K562 (cell line): ENCODE data around the gene AAMP. TPM values are rescaled to one million over a fixed set of nuclear protein-coding genes. Genes with fewer than 3 reads are reported as not detected.

Experiments
- ATAC-seq: fragments of 200-7000 bp; cut with Tn5 transposase; 3 replicates; pipeline ENCODE4 v1.9.1; 2020; ENCODE audit warnings: moderate library complexity
- BruUV-seq: library from RNA; stranded (reverse); fragments of 400-500 nt; replicated peaks from 2 replicates; lab custom pipeline; 2021; lab: Mats Ljungman, UMichigan
- CTCF ChIA-PET: fragments of 300-600 bp; formaldehyde crosslinking; extraction: SDS; loops from one replicate; lab custom pipeline; 2021; ENCODE audit warnings: low intra/inter-chr PET ratio; lab: Yijun Ruan, JAX
- POLR2A ChIA-PET: fragments of 300-600, 350-650 bp; sonication (Branson Sonifier 250); formaldehyde crosslinking; extraction: SDS; loops from one replicate; lab custom pipeline; 2021; ENCODE audit warnings: antibody characterized with exemption, inconsistent platforms; lab: Yijun Ruan, JAX
- DNase-seq, 4 experiments: peaks; one replicate each; pipeline versions ENCODE4 v3.0.0 to v3.0.0-alpha.2; 2011 to 2018; ENCODE audit warnings: low spot score in 3 of 4, mixed read lengths in 3 of 4; ENCODE audit errors: extremely low read depth in 1 of 4
- FAIRE-seq: peaks from 2 replicates; lab custom pipeline; 2011; peaks lifted over from hg19 to GRCh38; lab: Jason Lieb, UNC
- H2AFZ ChIP-seq: 2 replicates; pipeline ENCODE4 v1.6.0; 2011; ENCODE audit warnings: low read depth, low read length, control low read depth, inconsistent platforms
- H3K27ac ChIP-seq: fragments of 200-600 bp; 3 replicates; pipeline ENCODE4 v1.8.0; 2011; ENCODE audit warnings: low read depth, mild to moderate bottlenecking, control low read depth, inconsistent platforms, low read length, moderate library complexity, mixed read lengths; ENCODE audit errors: extremely low read depth
- H3K27me3 ChIP-seq, 2 experiments: fragments of 300-600 bp in 1 of 2; 2 replicates in 1 of 2; 3 replicates in 1 of 2; pipeline versions ENCODE4 v1.6.0 to v1.8.0; 2011; ENCODE audit warnings: inconsistent platforms in 2 of 2, low read length in 2 of 2, mild to moderate bottlenecking in 1 of 2, mixed read lengths in 1 of 2, moderate library complexity in 1 of 2; ENCODE audit not compliant: control insufficient read depth in 2 of 2, insufficient read depth in 2 of 2
- H3K36me3 ChIP-seq: fragments of 300-600 bp; 3 replicates; pipeline ENCODE4 v1.8.0; 2011; ENCODE audit warnings: mild to moderate bottlenecking, low read length, inconsistent platforms; ENCODE audit not compliant: control insufficient read depth, insufficient read depth
- H3K4me1 ChIP-seq, 2 experiments: fragments of 200-600 bp in 1 of 2; replicated peaks in 1 of 2; 2 replicates in 1 of 2; 3 replicates in 1 of 2; pipeline versions ENCODE4 v1.5.1 to v1.8.0; 2011; ENCODE audit warnings: inconsistent platforms in 2 of 2, low read length in 2 of 2, mild to moderate bottlenecking in 1 of 2, mixed read lengths in 1 of 2, moderate library complexity in 1 of 2; ENCODE audit not compliant: control insufficient read depth in 2 of 2, insufficient read depth in 2 of 2
- H3K4me2 ChIP-seq: 2 replicates; pipeline ENCODE4 v1.6.1; 2011; ENCODE audit warnings: low read length, control low read depth, inconsistent platforms, mixed read lengths; ENCODE audit not compliant: insufficient read depth
- H3K4me3 ChIP-seq: fragments of 200-600 bp; sonication (generic), shearing (Covaris generic); 2 replicates; pipeline ENCODE4 v1.5.1; 2016; ENCODE audit warnings: control low read depth, inconsistent platforms
- H3K79me2 ChIP-seq: fragments of 200-600 bp; 3 replicates; pipeline ENCODE4 v1.8.0; 2011; ENCODE audit warnings: low read length, inconsistent platforms; ENCODE audit not compliant: control insufficient read depth, insufficient read depth
- H3K9ac ChIP-seq, 2 experiments: 2 replicates each; pipeline versions ENCODE4 v1.6.0 to v1.6.1; 2011; ENCODE audit warnings: low read depth in 2 of 2, low read length in 2 of 2, control low read depth in 1 of 2, inconsistent platforms in 1 of 2, mild to moderate bottlenecking in 1 of 2, mixed read lengths in 1 of 2; ENCODE audit not compliant: insufficient read depth in 1 of 2
- H3K9me1 ChIP-seq: one replicate; pipeline ENCODE4 v1.6.0; 2011; ENCODE audit warnings: inconsistent platforms, mild to moderate bottlenecking, low read length, moderate library complexity; ENCODE audit not compliant: control insufficient read depth, insufficient read depth
- H3K9me3 ChIP-seq: replicated peaks from 2 replicates; pipeline ENCODE4 v1.5.1; 2011; ENCODE audit warnings: low read depth, low read length, inconsistent platforms; ENCODE audit not compliant: control insufficient read depth, insufficient read depth
- H4K20me1 ChIP-seq: replicated peaks from 2 replicates; pipeline ENCODE4 v1.6.1; 2011; ENCODE audit warnings: low read length, inconsistent platforms, mixed read lengths; ENCODE audit not compliant: control insufficient read depth, insufficient read depth
- CHD4 ChIP-seq: fragments of 200-600 bp; sonication (generic); IDR thresholded peaks from 3 replicates; pipeline ENCODE4 v1.6.1; 2012; ENCODE audit warnings: low read depth, mild to moderate bottlenecking, mixed read lengths, low read length, inconsistent platforms; ENCODE audit not compliant: insufficient read depth, insufficient replicate concordance, poor library complexity, severe bottlenecking
- CREB3 ChIP-seq: fragments of 450-650 bp; conservative IDR thresholded peaks from 2 replicates; pipeline ENCODE4 v1.6.1; 2016; ENCODE audit warnings: missing genetic modification characterization, low read depth, mild to moderate bottlenecking, missing compliant biosample characterization, moderate library complexity
- ESRRB ChIP-seq: fragments of 250-450 bp; sonication (Bioruptor Pico); IDR thresholded peaks from 2 replicates; pipeline ENCODE4 v1.5.0; 2020; ENCODE audit warnings: mild to moderate bottlenecking, moderate library complexity, borderline replicate concordance
- ILF3 ChIP-seq: fragments of 450-650 bp; IDR thresholded peaks from 2 replicates; pipeline ENCODE4 v1.6.1; 2018; ENCODE audit warnings: antibody characterized with exemption, mild to moderate bottlenecking, moderate library complexity, borderline replicate concordance
- MAFF ChIP-seq: IDR thresholded peaks from 2 replicates; pipeline ENCODE4 v1.6.1; 2012; ENCODE audit warnings: low read length, improper control_type of control experiment
- NFATC3 ChIP-seq: fragments of 450-650 bp; IDR thresholded peaks from 2 replicates; pipeline ENCODE4 v1.6.1; 2017; ENCODE audit warnings: mild to moderate bottlenecking
- RBM14 ChIP-seq: fragments of 200-400 bp; formaldehyde crosslinking; IDR thresholded peaks from 2 replicates; pipeline ENCODE4 v1.6.1; 2018; ENCODE audit warnings: low read depth, mild to moderate bottlenecking, low read length, moderate library complexity, borderline replicate concordance; ENCODE audit not compliant: insufficient read depth
- TOE1 ChIP-seq, 2 experiments: fragments of 450-650 bp in 1 of 2; sonication (generic) in 1 of 2; formaldehyde crosslinking in 1 of 2; IDR thresholded peaks; 2 replicates each; pipeline versions ENCODE4 v1.7.1 to v1.8.0; 2016 to 2022; ENCODE audit warnings: borderline replicate concordance in 2 of 2, mild to moderate bottlenecking in 2 of 2, antibody characterized with exemption in 1 of 2, inconsistent platforms in 1 of 2, low read depth in 1 of 2, missing genetic modification reagents in 1 of 2, moderate library complexity in 1 of 2
- ZNF263 ChIP-seq: sonication (generic); formaldehyde crosslinking; IDR thresholded peaks from 2 replicates; pipeline ENCODE4 v1.8.0; 2022; ENCODE audit warnings: mild to moderate bottlenecking, missing genetic modification reagents, borderline replicate concordance
- WGBS: fragments of 100-300 bp; shearing (Covaris generic); methylation state at CpG from one replicate; pipeline ENCODE4 v1.1.6; 2016; ENCODE audit warnings: low coverage, mixed read lengths; ENCODE audit not compliant: insufficient coverage; ENCODE audit errors: missing lambda C conversion rate; 5-methylcytosine and 5-hydroxymethylcytosine counted together
- in situ Hi-C: fragments of 300-500 bp; cut with MboI; formaldehyde crosslinking; loops from 4 replicates; pipeline ENCODE4 v1.15.0; 2018; ENCODE audit warnings: inconsistent platforms, mixed read lengths
- intact Hi-C: fragments of 100-400 bp; cut with micrococcal nuclease; formaldehyde crosslinking; loops from 2 replicates; pipeline ENCODE4 v1.14.2; 2022
- polyA plus RNA-seq, 8 experiments: library from polyadenylated mRNA; depleted of rRNA in 4 of 8; stranded (reverse) in 5 of 8; unstranded in 3 of 8; fragments of >200 nt; fragmentation: Nextera tagmentation in 2 of 8; fragmentation: Illumina TruSeq in 1 of 8; extraction: Ambion mirVana in 2 of 8; extraction: Trizol in 1 of 8; gene quantifications; 2 replicates each; pipeline versions ENCODE4 v1.2.1 to v1.2.3, GENCODE V29; 2011 to 2014; ENCODE audit warnings: inconsistent platforms in 1 of 8, missing spikeins in 1 of 8
- total RNA-seq, 7 experiments: library from RNA; depleted of rRNA in 6 of 7; stranded (reverse); fragments of >200 nt in 6 of 7; fragmentation: Illumina TruSeq in 2 of 7; extraction: Trizol in 2 of 7; gene quantifications; 2 replicates each; pipeline versions ENCODE4 v1.2.1 to v1.2.3, GENCODE V29; 2011 to 2021; ENCODE audit warnings: low replicate concordance in 1 of 7
- TF ChIP-seq, protein P1 (sequence below): fragments of 250-450 bp; sonication (Bioruptor Pico); IDR thresholded peaks from 2 replicates; pipeline ENCODE4 v1.8.0; 2022; ENCODE audit warnings: moderate library complexity, mild to moderate bottlenecking, inconsistent platforms
- TF ChIP-seq, protein P2 (sequence below): fragments of 200-800 bp; sonication (Bioruptor generic); IDR thresholded peaks from 2 replicates; pipeline ENCODE4 v1.6.1; 2017; ENCODE audit warnings: missing genetic modification characterization, missing compliant biosample characterization

AAMP gene
- total and polyA plus RNA-seq, 9 of the 15 experiments (the other 6 are each of a cell fraction or from before 2014, with no cell fraction given) = 5.7 to 197 (median 94.1) TPM

GRCh38 chr2:218259099-218259961 lies 10.6 kb downstream of the AAMP start:
- Histone ChIP-seq H3K4me3 (no peak overlapping the region), H3K36me3 (peaks cover 15% of the 10 kb centered on the region; the same call in 1 of the 3 replicates), H3K79me2 (no peaks in the 10 kb centered on the region), H3K9ac (0 out of 4 replicates have a peak overlapping the region, but pooled peaks of 1 of the 2 experiments have one; percentile 60), H3K27me3 (no peaks in the 10 kb centered on the region), H3K4me2 (no peak overlapping the region), H4K20me1 (no peaks in the 10 kb centered on the region), H3K9me3 (no peaks in the 10 kb centered on the region), H3K27ac (no peak overlapping the region), H3K4me1 (peaks cover 3 to 13% of the 10 kb centered on the region in 2 experiments; a peak in 4 of 5 replicates), H2AFZ (no peak overlapping the region), H3K9me1 (no peaks in the 10 kb centered on the region)
- WGBS = 52% methylated on average over 7 of the region's 15 CpGs
- intact Hi-C loops = loop anchor here (5.0 kb wide), 1 partner anchor 92 kb away; the partner anchor contains the start of gene CXCR1
- ChIA-PET CTCF (no interaction called here), POLR2A (interaction anchor here (0.6 to 0.9 kb wide), 3 partner anchors 11 to 530 kb away, joined by 3 read pairs; partner anchors contain the start of gene AAMP)
- no peak for TF ChIP-seq ESRRB (CRISPR knock-in tag)
- TF ChIP-seq, protein P1, sequence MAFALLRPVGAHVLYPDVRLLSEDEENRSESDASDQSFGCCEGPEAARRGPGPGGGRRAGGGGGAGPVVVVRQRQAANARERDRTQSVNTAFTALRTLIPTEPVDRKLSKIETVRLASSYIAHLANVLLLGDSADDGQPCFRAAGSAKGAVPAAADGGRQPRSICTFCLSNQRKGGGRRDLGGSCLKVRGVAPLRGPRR (CRISPR knock-in tag) = no peak
- no peak for TF ChIP-seq TOE1 (IDR thresholded peaks at IDR 0.05; ENCODE audit: borderline replicate concordance)
- no peak for TF ChIP-seq TOE1 (CRISPR knock-in tag; IDR thresholded peaks at IDR 0.05; ENCODE audit: borderline replicate concordance, low read depth)
- TF ChIP-seq ZNF263 (CRISPR knock-in tag) = no peak
- TF ChIP-seq CREB3 (tag) = no peak
- no peak for TF ChIP-seq NFATC3
- no peak for TF ChIP-seq ILF3
- no peak for TF ChIP-seq CHD4
- TF ChIP-seq, protein P2, sequence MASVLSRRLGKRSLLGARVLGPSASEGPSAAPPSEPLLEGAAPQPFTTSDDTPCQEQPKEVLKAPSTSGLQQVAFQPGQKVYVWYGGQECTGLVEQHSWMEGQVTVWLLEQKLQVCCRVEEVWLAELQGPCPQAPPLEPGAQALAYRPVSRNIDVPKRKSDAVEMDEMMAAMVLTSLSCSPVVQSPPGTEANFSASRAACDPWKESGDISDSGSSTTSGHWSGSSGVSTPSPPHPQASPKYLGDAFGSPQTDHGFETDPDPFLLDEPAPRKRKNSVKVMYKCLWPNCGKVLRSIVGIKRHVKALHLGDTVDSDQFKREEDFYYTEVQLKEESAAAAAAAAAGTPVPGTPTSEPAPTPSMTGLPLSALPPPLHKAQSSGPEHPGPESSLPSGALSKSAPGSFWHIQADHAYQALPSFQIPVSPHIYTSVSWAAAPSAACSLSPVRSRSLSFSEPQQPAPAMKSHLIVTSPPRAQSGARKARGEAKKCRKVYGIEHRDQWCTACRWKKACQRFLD = no peak
- TF ChIP-seq RBM14 = no peak
- TF ChIP-seq MAFF = no peak
- BruUV-seq = no TSS peak
- in situ Hi-C loops = loop anchor here (5.0 kb wide), 1 partner anchor 92 kb away; the partner anchor contains the start of gene CXCR1
- no peak for DNase-seq
- peak; percentile 11; the same call in 1 of the 3 replicates for ATAC-seq
- no peak for FAIRE-seq
